Measurements from ENCODE around the gene ACSL1.

The ACSL1 gene

DNA sequence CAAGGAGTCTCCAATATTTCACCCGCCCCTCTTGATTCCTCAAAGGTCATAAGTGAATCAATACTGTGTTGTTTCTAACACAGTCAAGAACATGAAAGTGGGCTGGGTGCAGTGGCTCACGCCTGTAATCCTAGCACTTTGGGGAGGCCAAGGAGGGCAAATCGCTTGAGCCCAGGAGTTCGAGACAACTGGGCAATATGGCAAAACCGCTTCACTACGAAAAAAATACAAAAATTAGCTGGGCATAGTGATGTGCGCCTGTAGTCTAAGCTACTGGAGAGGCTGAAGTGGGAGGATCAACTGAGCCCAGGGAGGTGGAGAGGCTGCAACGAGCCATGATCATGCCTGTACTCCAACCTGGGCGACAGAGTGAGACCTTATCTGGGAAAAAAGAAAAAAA is 3.4 kb downstream of the ACSL1 start:
- H3K4me1 ChIP-seq (ENCODE audit: control insufficient read depth, insufficient read depth, low read length) = peaks cover 38% of the 10 kb centered on the region
- H3K4me3 ChIP-seq (ENCODE audit: low read length) = peak overlapping the region; percentile 88
- H3K27me3 ChIP-seq (replicated peaks; ENCODE audit: control insufficient read depth, insufficient read depth, low read length) = no peaks in the 10 kb centered on the region
- no peak for DNase-seq (ENCODE audit: low read depth)
- H3K9ac ChIP-seq (ENCODE audit: low read length) = peak overlapping the region; percentile 91
- H3K9me3 ChIP-seq (ENCODE audit: control insufficient read depth, low read length) = no peaks in the 10 kb centered on the region
- peaks cover 37% of the 10 kb centered on the region for H3K36me3 ChIP-seq (ENCODE audit: control insufficient read depth, insufficient read depth, low read length, severe bottlenecking)

DNA sequence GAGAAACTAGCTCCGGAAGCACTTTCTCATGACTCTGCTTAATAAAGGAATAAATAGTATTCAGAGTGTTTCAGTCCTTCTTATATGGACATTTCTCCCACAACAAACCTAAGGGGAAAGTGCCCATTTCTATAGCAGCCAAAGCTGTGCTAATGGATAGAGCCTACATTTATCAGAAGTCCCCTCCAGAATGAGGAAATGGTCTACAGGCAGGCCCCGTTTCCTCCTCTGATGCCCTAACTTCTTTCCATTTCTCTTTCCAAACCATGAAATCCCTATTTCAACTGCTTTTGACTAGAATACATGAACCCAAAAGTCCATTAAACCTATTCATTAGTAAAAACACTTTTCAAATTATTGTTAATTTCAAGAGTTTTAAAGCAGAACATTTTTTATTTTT is 4.5 kb downstream of the ACSL1 start:
- Histone ChIP-seq H3K9me3 (ENCODE audit: control insufficient read depth, low read length) (no peaks in the 10 kb centered on the region), H3K4me3 (ENCODE audit: low read length) (peak overlapping the region; percentile 88), H3K9ac (ENCODE audit: low read length) (peak overlapping the region; percentile 91), H3K36me3 (ENCODE audit: control insufficient read depth, insufficient read depth, low read length, severe bottlenecking) (peaks cover 37% of the 10 kb centered on the region), H3K27me3 (replicated peaks; ENCODE audit: control insufficient read depth, insufficient read depth, low read length) (no peaks in the 10 kb centered on the region), H3K4me1 (ENCODE audit: control insufficient read depth, insufficient read depth, low read length) (peaks cover 32% of the 10 kb centered on the region)
- no peak for DNase-seq (ENCODE audit: low read depth)

DNA sequence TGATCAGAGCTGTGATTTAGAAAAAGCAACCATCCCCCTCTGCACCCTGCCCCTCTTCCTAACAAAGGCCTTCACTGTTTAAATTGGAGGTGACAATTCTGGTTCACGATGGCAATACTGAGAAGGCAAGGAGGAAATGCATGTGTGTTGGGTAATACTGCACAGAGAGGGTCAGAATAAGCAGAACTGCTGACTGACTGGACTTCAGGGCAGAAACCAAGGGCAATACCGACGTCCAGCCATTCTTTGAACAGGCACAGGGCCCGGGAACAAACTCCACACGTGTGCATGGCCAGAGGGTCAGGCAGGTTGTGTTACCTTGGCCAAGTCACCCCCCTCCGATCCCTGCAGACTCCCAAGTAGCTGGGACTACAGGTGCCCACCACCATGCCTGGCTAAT is 6.0 kb downstream of the ACSL1 start:
- peaks cover 37% of the 10 kb centered on the region for H3K36me3 ChIP-seq (ENCODE audit: control insufficient read depth, insufficient read depth, low read length, severe bottlenecking)
- peaks cover 41% of the 10 kb centered on the region for H3K4me1 ChIP-seq (ENCODE audit: control insufficient read depth, insufficient read depth, low read length)
- H3K9me3 ChIP-seq (ENCODE audit: control insufficient read depth, low read length) = no peaks in the 10 kb centered on the region
- peak overlapping the region; percentile 88 for H3K4me3 ChIP-seq (ENCODE audit: low read length)
- no peak for DNase-seq (ENCODE audit: low read depth)
- no peaks in the 10 kb centered on the region for H3K27me3 ChIP-seq (replicated peaks; ENCODE audit: control insufficient read depth, insufficient read depth, low read length)
- H3K9ac ChIP-seq (ENCODE audit: low read length) = peak overlapping the region; percentile 91

DNA sequence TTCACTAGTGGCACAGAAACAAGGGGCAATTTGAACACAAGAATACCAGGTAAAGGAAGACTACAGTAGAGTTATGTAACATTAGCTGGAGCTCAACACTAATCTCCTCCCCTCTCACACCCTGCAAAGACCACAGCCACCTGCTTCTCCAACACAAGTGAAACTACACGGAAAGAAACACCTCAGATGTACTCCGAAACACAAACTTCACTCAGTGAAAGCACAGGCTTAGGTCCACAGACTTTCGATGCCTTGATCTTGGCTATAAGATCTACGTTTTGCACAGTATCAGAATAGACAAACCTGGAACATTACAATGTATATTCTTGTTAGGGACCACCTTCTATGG is 7.6 kb downstream of the ACSL1 start:
- peaks cover 37% of the 10 kb centered on the region for H3K36me3 ChIP-seq (ENCODE audit: control insufficient read depth, insufficient read depth, low read length, severe bottlenecking)
- H3K9ac ChIP-seq (ENCODE audit: low read length) = peak overlapping the region; percentile 21
- no peaks in the 10 kb centered on the region for H3K9me3 ChIP-seq (ENCODE audit: control insufficient read depth, low read length)
- H3K27me3 ChIP-seq (replicated peaks; ENCODE audit: control insufficient read depth, insufficient read depth, low read length) = no peaks in the 10 kb centered on the region
- DNase-seq (ENCODE audit: low read depth) = no peak
- peaks cover 57% of the 10 kb centered on the region for H3K4me1 ChIP-seq (ENCODE audit: control insufficient read depth, insufficient read depth, low read length)
- H3K4me3 ChIP-seq (ENCODE audit: low read length) = peak overlapping the region; percentile 48

DNA sequence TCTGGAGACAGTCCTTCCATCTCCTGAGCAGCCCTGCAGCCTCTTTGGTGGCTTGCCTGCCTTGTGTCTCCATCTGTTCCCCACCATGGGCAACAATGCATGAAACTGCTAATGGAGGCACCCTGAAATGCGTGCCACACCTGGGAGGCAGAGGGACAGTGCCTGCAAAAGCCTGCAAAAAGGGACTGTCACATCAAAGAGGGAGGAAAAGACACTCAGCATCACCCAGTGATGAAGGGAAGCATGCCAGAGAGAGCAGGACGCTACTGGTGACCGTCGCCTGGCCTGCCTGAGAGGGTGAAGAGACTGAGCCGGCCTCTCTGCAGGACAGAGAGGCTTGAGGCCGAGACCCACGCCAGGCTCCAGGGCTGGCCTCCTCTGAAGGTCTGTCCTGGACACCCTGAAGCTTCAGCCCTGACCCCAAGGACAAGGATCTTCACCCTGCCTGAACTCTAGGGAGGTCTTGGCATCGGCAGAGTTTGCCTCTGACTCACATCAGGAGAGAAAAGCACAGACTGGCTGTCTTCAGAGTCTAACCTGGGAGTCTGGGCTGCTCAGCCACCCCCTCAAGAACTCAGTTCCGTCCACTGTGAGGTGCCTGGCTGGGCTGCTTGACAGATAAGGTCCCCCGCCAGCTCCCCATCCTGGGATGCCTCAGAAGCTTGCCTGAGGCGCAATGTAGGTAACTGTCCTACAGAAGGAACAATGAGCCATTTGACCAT is 8.1 kb downstream of the ACSL1 start:
- Histone ChIP-seq H3K4me3 (ENCODE audit: low read length) (peak overlapping the region; percentile 48), H3K4me1 (ENCODE audit: control insufficient read depth, insufficient read depth, low read length) (peaks cover 62% of the 10 kb centered on the region), H3K27me3 (replicated peaks; ENCODE audit: control insufficient read depth, insufficient read depth, low read length) (no peaks in the 10 kb centered on the region), H3K9me3 (ENCODE audit: control insufficient read depth, low read length) (no peaks in the 10 kb centered on the region), H3K36me3 (ENCODE audit: control insufficient read depth, insufficient read depth, low read length, severe bottlenecking) (peaks cover 37% of the 10 kb centered on the region), H3K9ac (ENCODE audit: low read length) (peak overlapping the region; percentile 21)
- DNase-seq (ENCODE audit: low read depth) = no peak

DNA sequence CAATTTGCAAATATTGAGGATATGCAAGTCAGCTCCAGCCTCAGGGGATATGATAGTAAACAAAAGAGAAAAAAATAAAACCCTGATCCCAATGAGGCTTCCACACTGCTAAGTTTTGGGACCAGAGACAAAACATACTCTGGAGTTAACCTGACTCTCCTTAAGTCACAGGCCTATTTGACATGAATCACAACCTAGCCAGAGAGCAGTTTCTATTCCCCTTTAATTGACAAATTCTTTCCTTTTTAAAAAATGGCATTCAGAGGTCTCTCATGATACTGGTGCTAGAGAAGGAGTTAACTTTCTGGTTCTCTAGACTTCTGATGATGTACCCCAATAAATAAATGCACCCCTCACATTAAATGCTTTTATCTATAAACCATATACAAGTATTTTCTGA is 8.8 kb downstream of the ACSL1 start:
- Histone ChIP-seq H3K9ac (ENCODE audit: low read length) (no peak overlapping the region), H3K36me3 (ENCODE audit: control insufficient read depth, insufficient read depth, low read length, severe bottlenecking) (peaks cover 32% of the 10 kb centered on the region), H3K9me3 (ENCODE audit: control insufficient read depth, low read length) (no peaks in the 10 kb centered on the region), H3K4me3 (ENCODE audit: low read length) (no peak overlapping the region), H3K27me3 (replicated peaks; ENCODE audit: control insufficient read depth, insufficient read depth, low read length) (no peaks in the 10 kb centered on the region), H3K4me1 (ENCODE audit: control insufficient read depth, insufficient read depth, low read length) (peaks cover 69% of the 10 kb centered on the region)
- no peak for DNase-seq (ENCODE audit: low read depth)

DNA sequence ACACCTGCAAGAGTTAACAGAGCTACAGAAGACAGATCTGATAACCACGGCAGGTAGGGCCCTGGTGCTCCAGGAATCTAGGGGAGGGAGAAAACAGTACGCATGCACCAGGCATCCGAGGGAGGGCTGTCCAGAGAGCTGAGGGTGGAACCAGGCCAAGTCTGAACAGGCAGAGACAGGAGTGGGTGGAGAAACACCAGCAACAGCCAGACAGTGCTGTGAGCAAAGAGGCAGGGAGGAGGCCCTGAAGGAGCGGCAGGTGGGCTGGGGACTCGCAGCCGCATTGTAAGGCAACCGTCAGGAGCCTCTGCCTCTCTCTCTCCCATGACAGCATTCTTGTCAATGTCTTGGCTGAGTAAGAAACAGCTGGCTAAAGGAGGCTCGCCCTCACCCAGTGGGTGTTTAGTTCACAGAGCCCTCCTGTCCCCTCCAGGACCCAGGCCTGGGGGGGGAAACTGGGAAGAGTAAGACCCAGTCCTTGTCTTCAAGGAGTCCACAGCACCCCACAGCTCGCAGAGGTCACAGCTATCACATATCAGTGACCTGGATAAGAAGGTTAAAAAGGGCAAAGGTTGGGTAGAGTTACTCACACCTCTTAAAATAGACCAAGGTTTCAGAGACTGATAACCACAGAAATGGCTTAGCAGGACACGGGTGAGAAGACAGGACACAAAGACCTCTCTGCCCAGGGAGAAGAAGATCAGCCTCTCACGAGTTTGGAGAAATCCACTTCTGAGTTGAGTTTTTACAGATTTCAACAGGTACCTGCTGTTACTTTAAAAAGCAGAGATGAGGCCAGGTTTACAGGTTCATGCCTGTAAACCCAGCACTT is 10.5 kb downstream of the ACSL1 start:
- Histone ChIP-seq H3K4me1 (ENCODE audit: control insufficient read depth, insufficient read depth, low read length) (peaks cover 76% of the 10 kb centered on the region), H3K4me3 (ENCODE audit: low read length) (peak overlapping the region; percentile 61), H3K9me3 (ENCODE audit: control insufficient read depth, low read length) (no peaks in the 10 kb centered on the region), H3K9ac (ENCODE audit: low read length) (peak overlapping the region; percentile 65), H3K27me3 (replicated peaks; ENCODE audit: control insufficient read depth, insufficient read depth, low read length) (no peaks in the 10 kb centered on the region), H3K36me3 (ENCODE audit: control insufficient read depth, insufficient read depth, low read length, severe bottlenecking) (peaks cover 25% of the 10 kb centered on the region)
- DNase-seq (ENCODE audit: low read depth) = peak; percentile 73

DNA sequence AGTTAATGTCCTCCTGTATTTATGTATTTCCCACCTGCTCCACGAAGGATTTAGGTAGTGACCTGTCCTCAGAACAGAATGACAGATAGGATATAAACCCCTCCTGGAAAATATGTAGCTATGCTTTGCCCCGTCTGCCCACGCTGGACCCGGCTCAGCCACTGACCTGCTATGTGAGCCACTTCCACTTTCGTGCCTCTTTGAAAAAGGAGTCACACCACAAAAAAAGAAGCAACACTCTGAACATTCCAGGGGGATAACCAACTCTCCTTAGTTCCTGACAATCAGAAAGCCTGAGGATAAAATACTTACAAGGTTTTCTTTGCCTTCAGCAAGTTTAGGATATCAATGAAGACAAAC is 11.1 kb downstream of the ACSL1 start:
- Histone ChIP-seq H3K9me3 (ENCODE audit: control insufficient read depth, low read length) (no peaks in the 10 kb centered on the region), H3K4me1 (ENCODE audit: control insufficient read depth, insufficient read depth, low read length) (peaks cover 72% of the 10 kb centered on the region), H3K27me3 (replicated peaks; ENCODE audit: control insufficient read depth, insufficient read depth, low read length) (no peaks in the 10 kb centered on the region), H3K36me3 (ENCODE audit: control insufficient read depth, insufficient read depth, low read length, severe bottlenecking) (peaks cover 24% of the 10 kb centered on the region), H3K9ac (ENCODE audit: low read length) (peak overlapping the region; percentile 65), H3K4me3 (ENCODE audit: low read length) (peak overlapping the region; percentile 61)
- DNase-seq (ENCODE audit: low read depth) = peak; percentile 48

DNA sequence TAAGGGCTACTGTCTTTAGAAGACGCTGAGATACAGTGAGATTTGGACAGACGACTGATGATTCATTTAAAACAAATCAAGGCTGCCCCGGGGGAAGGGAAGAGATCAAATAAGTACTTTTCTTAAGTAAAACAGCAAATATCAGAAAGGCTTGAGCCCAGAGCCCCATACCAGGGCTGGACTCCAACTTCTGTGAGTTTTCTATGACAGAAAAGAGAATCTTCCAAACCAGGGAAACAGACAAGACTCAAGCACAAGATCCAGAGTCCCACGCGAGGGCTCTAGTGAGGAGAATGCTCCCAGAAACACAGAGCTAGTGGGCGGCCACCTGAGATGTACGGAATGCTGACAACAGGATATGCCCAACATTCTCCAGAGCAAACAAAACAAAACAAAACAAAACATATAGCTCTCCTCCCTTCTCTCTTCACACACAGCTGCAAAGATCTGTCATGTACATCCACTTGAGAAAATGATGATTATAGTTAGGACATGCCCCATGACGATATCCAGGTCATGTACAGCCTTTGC is 13.1 kb downstream of the ACSL1 start:
- DNase-seq (ENCODE audit: low read depth) = peak; percentile 41
- Histone ChIP-seq H3K4me3 (ENCODE audit: low read length) (peak overlapping the region; percentile 60), H3K9me3 (ENCODE audit: control insufficient read depth, low read length) (no peaks in the 10 kb centered on the region), H3K36me3 (ENCODE audit: control insufficient read depth, insufficient read depth, low read length, severe bottlenecking) (peaks cover 18% of the 10 kb centered on the region), H3K4me1 (ENCODE audit: control insufficient read depth, insufficient read depth, low read length) (peaks cover 73% of the 10 kb centered on the region), H3K27me3 (replicated peaks; ENCODE audit: control insufficient read depth, insufficient read depth, low read length) (no peaks in the 10 kb centered on the region), H3K9ac (ENCODE audit: low read length) (peak overlapping the region; percentile 75)

DNA sequence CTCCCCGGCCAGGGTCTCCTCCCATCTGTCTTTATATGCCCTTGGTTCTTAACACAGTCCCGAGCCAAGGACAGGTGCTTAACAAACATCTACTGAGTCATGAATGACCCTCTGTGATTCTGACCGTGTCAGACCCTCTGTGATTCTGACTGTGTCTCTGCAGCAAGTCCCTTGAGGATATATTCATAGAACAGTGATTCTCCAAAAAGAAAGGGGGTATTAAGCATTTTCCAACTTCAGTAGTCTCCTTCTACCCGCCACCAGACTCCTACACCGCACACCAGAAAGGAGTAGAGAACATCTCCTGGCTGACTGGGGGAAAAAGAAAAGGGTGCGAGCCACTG is 13.6 kb downstream of the ACSL1 start:
- Histone ChIP-seq H3K4me3 (ENCODE audit: low read length) (peak overlapping the region; percentile 60), H3K27me3 (replicated peaks; ENCODE audit: control insufficient read depth, insufficient read depth, low read length) (no peaks in the 10 kb centered on the region), H3K4me1 (ENCODE audit: control insufficient read depth, insufficient read depth, low read length) (peaks cover 73% of the 10 kb centered on the region), H3K9me3 (ENCODE audit: control insufficient read depth, low read length) (no peaks in the 10 kb centered on the region), H3K9ac (ENCODE audit: low read length) (peak overlapping the region; percentile 75), H3K36me3 (ENCODE audit: control insufficient read depth, insufficient read depth, low read length, severe bottlenecking) (peaks cover 21% of the 10 kb centered on the region)
- DNase-seq (ENCODE audit: low read depth) = no peak

DNA sequence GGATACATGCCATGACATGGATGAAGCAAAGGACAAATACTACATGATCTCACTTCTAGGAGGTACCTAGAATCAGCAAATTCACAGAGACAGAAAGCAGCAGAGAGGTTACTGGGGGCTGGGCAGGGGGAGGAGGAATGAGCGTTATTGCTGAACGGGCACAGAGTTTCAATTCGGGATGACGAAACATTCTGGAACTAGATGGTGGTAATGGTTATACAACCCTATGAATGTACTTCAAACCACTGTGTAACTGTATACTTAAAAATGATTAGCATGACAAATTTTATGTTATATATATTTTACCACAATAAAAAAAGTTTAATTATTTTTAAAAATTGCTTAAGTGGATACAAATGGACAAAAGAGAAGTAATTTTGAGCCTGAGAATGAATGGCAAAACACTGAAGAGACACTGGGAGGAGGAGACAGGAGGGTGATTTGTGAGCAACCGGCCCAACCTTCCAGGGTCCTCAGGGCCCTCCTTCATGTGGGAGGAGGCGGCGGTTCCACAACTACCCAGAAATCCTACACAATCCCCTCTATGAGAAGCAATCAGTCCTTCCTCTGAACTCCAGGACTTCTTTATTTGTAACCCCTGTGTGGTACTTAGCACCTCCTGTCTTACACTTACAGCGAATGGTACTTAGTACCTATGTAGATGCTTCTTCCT is 14.1 kb downstream of the ACSL1 start:
- Histone ChIP-seq H3K27me3 (replicated peaks; ENCODE audit: control insufficient read depth, insufficient read depth, low read length) (no peaks in the 10 kb centered on the region), H3K9ac (ENCODE audit: low read length) (peak overlapping the region; percentile 75), H3K9me3 (ENCODE audit: control insufficient read depth, low read length) (no peaks in the 10 kb centered on the region), H3K36me3 (ENCODE audit: control insufficient read depth, insufficient read depth, low read length, severe bottlenecking) (peaks cover 21% of the 10 kb centered on the region), H3K4me3 (ENCODE audit: low read length) (peak overlapping the region; percentile 60), H3K4me1 (ENCODE audit: control insufficient read depth, insufficient read depth, low read length) (peaks cover 77% of the 10 kb centered on the region)
- DNase-seq (ENCODE audit: low read depth) = no peak
